Erythroblast (primary cell): Measurements from ENCODE around the gene TM9SF4.

Source experiments
- GATA1 ChIP-seq: IDR thresholded peaks from 2 replicates; pipeline ENCODE4 v1.6.1; 2011; ENCODE audit warnings: low read depth, mild to moderate bottlenecking, control low read depth, low read length, moderate library complexity
- POLR2A ChIP-seq: IDR thresholded peaks from 2 replicates; pipeline ENCODE4 v1.6.1; 2011; ENCODE audit warnings: mild to moderate bottlenecking, low read length

- peak; percentile 94 for TF ChIP-seq POLR2A
- TF ChIP-seq GATA1, result no peak
Observed at GRCh38 chr20:32207626-32208498, 98.3 kb downstream of the TM9SF4 start, which contains the start of the genes PLAGL2 and POFUT1.
